ENCODE measurements around the gene ZNF367.

GRCh38 chr9:96391021-96391765 is 27.0 kb downstream of the ZNF367 start:
- no peak for TF ChIP-seq POLR2A (IDR thresholded peaks at IDR 0.05)
- TF ChIP-seq CTCF (IDR thresholded peaks at IDR 0.05): no peak
- TF ChIP-seq EP300 (IDR thresholded peaks at IDR 0.05): no peak
- no peak for TF ChIP-seq POLR2AphosphoS5 (IDR thresholded peaks at IDR 0.05)

All from sigmoid colon (tissue), 4 donors.